ENCODE measurements around the gene GET3.
A peak's percentile ranks its signal among the peaks of the same experiment; 100 is the strongest.
"Not testable (repeated sequence)": the region's sequence is repeated elsewhere in the genome, so short reads cannot be mapped to it uniquely, and the experiment has no call there.

The GET3 gene

GRCh38 chr19:12736995-12737834, at the start of gene GET3:
GET3 (plus strand) TSS chr19:12737497; CDS start chr19:12737506, 9 bp downstream.
- peak; percentile 100 for DNase-seq (ENCODE audit: low read depth)

GRCh38 chr19:12689012-12689411, 48.3 kb upstream of the GET3 start:
- no peak for DNase-seq (ENCODE audit: low read depth)

- DNase-seq (ENCODE audit: low read depth), result no peak
Measured at GRCh38 chr19:12689581-12690216, 47.6 kb upstream of the GET3 start.

GRCh38 chr19:12692960-12693359, 44.3 kb upstream of the GET3 start:
- no peak for DNase-seq (ENCODE audit: low read depth)

- DNase-seq (ENCODE audit: low read depth), result no peak
Measured at GRCh38 chr19:12694641-12695040, 42.7 kb upstream of the GET3 start.

GRCh38 chr19:12695096-12695495, 42.2 kb upstream of the GET3 start:
- DNase-seq (ENCODE audit: low read depth), result no peak

GRCh38 chr19:12695514-12695913, 41.8 kb upstream of the GET3 start:
- DNase-seq (ENCODE audit: low read depth), result no peak

- no peak for DNase-seq (ENCODE audit: low read depth)
Measured at GRCh38 chr19:12695997-12696365, 41.3 kb upstream of the GET3 start.

- DNase-seq (ENCODE audit: low read depth), result peak; percentile 94
Measured at GRCh38 chr19:12696366-12697335, 40.6 kb upstream of the GET3 start, which contains the start of gene FBXW9. FBXW9 (minus strand) TSS chr19:12696631; CDS start chr19:12696581, 50 bp downstream.

- DNase-seq (ENCODE audit: low read depth), result not testable (repeated sequence)
Measured at GRCh38 chr19:12697425-12697824, 39.9 kb upstream of the GET3 start.

- DNase-seq (ENCODE audit: low read depth), result no peak
Measured at GRCh38 chr19:12698138-12698537, 39.2 kb upstream of the GET3 start.

GRCh38 chr19:12701596-12702282, 35.6 kb upstream of the GET3 start:
- DNase-seq (ENCODE audit: low read depth), result no peak

- peak; percentile 52 for DNase-seq (ENCODE audit: low read depth)
Measured at GRCh38 chr19:12703046-12703445, 34.3 kb upstream of the GET3 start.

GRCh38 chr19:12705169-12705568, 32.1 kb upstream of the GET3 start:
- DNase-seq (ENCODE audit: low read depth), result no peak

GRCh38 chr19:12705654-12706331, 31.5 kb upstream of the GET3 start:
- no peak for DNase-seq (ENCODE audit: low read depth)

- no peak for DNase-seq (ENCODE audit: low read depth)
Measured at GRCh38 chr19:12706332-12706718, 31.0 kb upstream of the GET3 start.

- no peak for DNase-seq (ENCODE audit: low read depth)
Measured at GRCh38 chr19:12708641-12709040, 28.7 kb upstream of the GET3 start.

- no peak for DNase-seq (ENCODE audit: low read depth)
Measured at GRCh38 chr19:12711187-12711586, 26.1 kb upstream of the GET3 start.

GRCh38 chr19:12712077-12712476, 25.2 kb upstream of the GET3 start:
- not testable (repeated sequence) for DNase-seq (ENCODE audit: low read depth)

- not testable (repeated sequence) for DNase-seq (ENCODE audit: low read depth)
Measured at GRCh38 chr19:12713304-12713703, 24.0 kb upstream of the GET3 start.

GRCh38 chr19:12715102-12715501, 22.2 kb upstream of the GET3 start:
- DNase-seq (ENCODE audit: low read depth), result no peak
